NCI-H2227 treated with DMSO at 0.1 percent for 48 hours (cell line): ENCODE data around the gene GATC.

Experiments used
- DNase-seq: peaks from one replicate; lab custom pipeline; 2025; lab: John Stamatoyannopoulos, UW

Gene GATC

GRCh38 chr12:120498870-120499515, 52.7 kb downstream of the GATC start:
- no peak for DNase-seq

DNA sequence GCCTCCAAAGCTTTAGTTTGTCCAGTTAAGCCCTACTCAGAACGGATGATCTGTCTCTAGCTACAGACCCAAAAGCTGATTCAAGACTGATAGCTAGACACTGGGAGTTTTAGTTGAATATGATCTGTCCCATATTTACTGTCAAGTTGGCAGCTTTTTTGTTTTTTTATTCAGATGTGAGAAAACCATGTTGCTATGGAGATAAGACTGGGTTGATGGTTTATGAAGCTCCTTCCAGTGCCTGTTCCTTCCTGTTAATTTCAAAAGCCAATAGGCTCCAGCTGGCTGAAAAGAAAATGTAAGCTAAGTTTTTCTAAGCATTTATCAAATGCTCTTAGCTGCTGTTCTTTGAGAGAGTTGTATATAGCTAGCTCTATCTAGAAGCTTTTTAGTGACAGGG, 54.3 kb downstream of the GATC start:
- DNase-seq = no peak

GRCh38 chr12:120504587-120504986, 58.3 kb downstream of the GATC start:
- DNase-seq = no peak

DNA sequence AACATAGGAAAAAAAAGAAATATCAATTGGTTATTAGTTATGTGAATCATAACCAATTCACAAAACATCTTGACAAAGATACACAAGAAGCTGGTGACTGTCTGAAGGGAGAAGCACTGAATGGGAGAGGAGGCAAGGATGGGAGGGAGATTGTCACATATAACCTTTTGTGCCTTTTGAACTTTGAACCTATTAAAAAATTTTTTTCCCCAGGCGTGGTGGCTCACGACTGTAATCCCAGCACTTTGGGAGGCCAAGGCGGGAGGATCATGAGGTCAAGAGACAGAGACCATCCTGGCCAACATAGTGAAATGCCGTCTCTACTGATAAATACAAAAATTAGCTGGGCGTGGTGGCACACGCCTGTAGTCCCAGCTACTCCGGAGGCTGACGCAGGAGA, 62.3 kb downstream of the GATC start:
- no peak for DNase-seq
